Adipocyte (in vitro differentiated cells): ENCODE results near the gene IDUA.
"Not testable (repeated sequence)": the region's sequence is repeated elsewhere in the genome, so short reads cannot be mapped to it uniquely, and the experiment has no call there.

ENCODE experiments used
- DNase-seq: peaks from one replicate; pipeline ENCODE4 v3.0.0-alpha.2; 2015; ENCODE audit warnings: low read depth
- H3K27me3 ChIP-seq: replicated peaks from 2 replicates; pipeline ENCODE4 v1.7.0; 2013; ENCODE audit warnings: mild to moderate bottlenecking, low read length, moderate library complexity; ENCODE audit not compliant: control insufficient read depth, insufficient read depth
- H3K36me3 ChIP-seq: 2 replicates; pipeline ENCODE4 v1.7.0; 2013; ENCODE audit warnings: low read length, mild to moderate bottlenecking, moderate library complexity; ENCODE audit not compliant: control insufficient read depth, insufficient read depth, severe bottlenecking
- H3K4me1 ChIP-seq: 2 replicates; pipeline ENCODE4 v1.7.0; 2013; ENCODE audit warnings: mild to moderate bottlenecking, low read length, moderate library complexity; ENCODE audit not compliant: control insufficient read depth, insufficient read depth
- H3K4me3 ChIP-seq: 2 replicates; pipeline ENCODE4 v1.7.0; 2013; ENCODE audit warnings: mild to moderate bottlenecking, low read length, moderate library complexity
- H3K9ac ChIP-seq: 2 replicates; pipeline ENCODE4 v1.7.0; 2013; ENCODE audit warnings: mild to moderate bottlenecking, low read length, moderate library complexity
- H3K9me3 ChIP-seq: 2 replicates; pipeline ENCODE4 v1.7.0; 2013; ENCODE audit warnings: mild to moderate bottlenecking, low read length, moderate library complexity; ENCODE audit not compliant: control insufficient read depth

The IDUA gene

DNA sequence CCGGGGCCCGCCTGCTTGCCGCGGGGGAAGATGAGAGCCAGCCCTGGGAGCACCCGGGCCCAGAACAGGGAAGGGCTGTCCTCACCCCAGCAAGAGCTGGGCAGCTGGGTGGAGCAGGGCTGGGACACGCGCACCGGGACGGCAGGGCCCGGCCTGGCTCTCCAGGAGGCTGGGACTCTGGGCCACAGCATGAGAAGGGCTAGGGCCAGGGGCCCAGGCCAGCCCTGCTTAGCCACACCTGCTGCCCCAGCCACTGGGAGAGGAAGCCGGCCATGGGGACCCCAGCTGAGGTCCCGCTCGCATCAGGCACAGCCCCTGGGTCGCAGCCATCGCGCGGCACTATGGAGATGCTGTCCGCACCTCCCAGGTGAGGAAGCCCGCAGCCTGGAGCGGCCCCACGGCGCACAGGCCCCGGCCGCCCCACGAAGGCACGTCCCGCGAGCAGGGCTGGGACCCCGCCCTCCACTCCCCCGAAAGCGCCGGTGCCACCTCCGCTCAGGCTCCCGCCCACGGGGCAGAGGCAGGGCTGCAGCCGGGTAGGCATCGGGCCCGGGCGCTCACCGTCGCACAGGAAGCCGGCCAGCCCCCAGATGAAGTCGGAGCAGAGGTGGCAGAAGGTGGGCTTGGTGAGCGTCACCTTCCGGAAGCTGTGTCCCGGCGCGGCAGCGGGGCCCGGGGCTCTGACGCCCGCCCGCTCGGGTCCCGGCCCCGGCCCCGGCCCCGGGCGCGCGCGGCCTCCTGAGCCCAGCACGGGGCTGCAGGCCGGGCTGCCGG lies 14.0 kb upstream of the IDUA start:
- Histone ChIP-seq H3K9me3 (no peaks in the 10 kb centered on the region), H3K4me1 (peaks cover 15% of the 10 kb centered on the region), H3K36me3 (no peaks in the 10 kb centered on the region), H3K4me3 (peak overlapping the region; percentile 87), H3K9ac (peak overlapping the region; percentile 85), H3K27me3 (no peaks in the 10 kb centered on the region)
- DNase-seq = peak; percentile 64

DNA sequence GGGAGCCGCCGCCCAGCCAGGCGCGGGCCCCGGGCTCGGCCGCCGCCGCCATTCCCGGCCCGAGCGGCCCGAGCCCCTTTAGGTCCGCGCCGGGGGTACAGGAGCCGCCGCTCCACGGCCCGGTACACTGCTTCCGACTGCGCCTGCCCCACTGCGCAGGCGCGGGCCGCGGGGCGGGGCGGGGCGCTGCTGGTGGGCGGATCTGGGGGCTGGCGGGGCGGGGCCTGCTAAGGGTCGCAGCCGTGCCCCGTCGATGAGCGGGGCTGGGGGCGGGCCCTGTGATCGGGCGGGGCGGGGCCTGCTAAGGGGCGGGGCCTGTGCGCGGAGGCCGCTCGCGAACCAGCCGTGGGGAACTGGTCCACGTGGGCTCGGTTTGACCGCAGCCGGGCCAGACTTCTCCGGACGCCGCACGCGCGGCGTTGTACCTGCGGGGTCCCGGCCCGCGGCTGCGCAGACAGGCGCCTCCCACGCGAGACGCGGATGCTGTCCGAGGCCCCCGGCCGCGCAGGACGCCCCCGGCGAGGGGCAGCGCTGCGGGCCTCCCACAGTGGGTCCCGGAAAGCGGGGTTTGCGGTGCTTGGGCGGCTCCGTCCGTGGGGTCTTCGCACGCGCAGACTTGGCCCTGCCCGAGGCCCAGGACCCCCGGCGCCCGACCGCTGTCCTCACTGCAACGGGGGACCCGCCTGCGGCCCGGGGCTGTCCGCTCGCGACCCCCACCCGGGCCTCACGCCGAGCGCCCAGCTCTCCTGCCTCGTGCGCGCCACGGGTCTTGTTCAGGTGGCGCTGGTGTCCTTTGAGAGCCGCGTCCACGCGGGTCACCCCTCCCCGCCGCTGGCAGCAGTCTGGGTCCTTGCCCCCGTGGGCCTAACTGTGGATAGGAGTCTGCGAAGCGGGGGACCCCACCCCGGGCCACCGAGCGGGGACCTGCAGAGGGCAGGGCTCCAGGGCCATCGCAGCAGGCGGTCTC lies 13.1 kb upstream of the IDUA start, which contains the start of gene DGKQ:
DGKQ (minus strand) TSS at position 139 of the 967 bp plus-strand sequence; CDS start at position 52, 87 bp downstream.
- Histone ChIP-seq H3K36me3 (no peaks in the 10 kb centered on the region), H3K9ac (peak within 1 kb of the TSS; percentile 85), H3K27me3 (no peaks in the 10 kb centered on the region), H3K4me3 (peak within 1 kb of the TSS; percentile 87), H3K4me1 (peaks cover 20% of the 10 kb centered on the region), H3K9me3 (no peaks in the 10 kb centered on the region)
- peak; percentile 97 for DNase-seq

DNA sequence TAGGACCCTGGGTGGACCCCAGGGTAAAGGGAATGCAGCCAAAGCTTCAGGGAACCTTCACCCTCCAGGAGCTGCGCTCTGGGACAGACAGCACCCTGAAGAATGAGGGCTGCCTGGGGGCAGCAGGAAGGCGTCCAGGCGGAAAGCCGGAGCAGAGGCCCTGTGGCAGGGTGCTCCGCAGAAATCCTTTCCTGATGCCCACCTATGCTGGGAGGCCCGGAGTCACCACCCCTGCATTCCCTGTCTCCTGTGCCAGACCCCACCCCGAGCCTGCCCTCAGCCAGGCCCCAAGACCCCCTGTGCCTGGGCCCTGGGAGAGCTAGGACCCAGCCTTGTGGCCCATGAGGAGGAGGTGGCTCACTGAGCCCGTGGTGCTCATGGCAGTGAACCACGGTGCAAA lies 12.2 kb upstream of the IDUA start:
- H3K4me1 ChIP-seq = peaks cover 29% of the 10 kb centered on the region
- H3K9ac ChIP-seq = no peak overlapping the region
- DNase-seq = no peak
- H3K36me3 ChIP-seq = no peaks in the 10 kb centered on the region
- no peak overlapping the region for H3K4me3 ChIP-seq
- no peaks in the 10 kb centered on the region for H3K9me3 ChIP-seq
- no peaks in the 10 kb centered on the region for H3K27me3 ChIP-seq

DNA sequence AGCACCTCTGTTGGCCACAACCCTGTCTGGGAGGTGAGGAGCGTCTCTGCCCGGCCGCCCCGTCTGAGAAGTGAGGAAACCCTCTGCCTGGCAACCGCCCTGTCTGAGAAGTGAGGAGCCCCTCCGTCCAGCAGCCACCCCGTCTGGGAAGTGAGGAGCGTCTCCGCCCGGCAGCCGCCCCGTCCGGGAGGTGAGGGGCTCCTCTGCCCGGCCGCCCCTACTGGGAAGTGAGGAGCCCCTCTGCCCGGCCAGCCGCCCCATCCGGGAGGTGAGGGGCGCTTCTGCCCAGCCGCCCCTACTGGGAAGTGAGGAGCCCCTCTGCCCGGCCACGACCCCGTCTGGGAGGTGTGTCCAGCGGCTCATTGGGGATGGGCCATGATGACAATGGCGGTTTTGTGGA lies 10.8 kb upstream of the IDUA start:
- not testable (repeated sequence) for H3K36me3 ChIP-seq, DNase-seq

DNA sequence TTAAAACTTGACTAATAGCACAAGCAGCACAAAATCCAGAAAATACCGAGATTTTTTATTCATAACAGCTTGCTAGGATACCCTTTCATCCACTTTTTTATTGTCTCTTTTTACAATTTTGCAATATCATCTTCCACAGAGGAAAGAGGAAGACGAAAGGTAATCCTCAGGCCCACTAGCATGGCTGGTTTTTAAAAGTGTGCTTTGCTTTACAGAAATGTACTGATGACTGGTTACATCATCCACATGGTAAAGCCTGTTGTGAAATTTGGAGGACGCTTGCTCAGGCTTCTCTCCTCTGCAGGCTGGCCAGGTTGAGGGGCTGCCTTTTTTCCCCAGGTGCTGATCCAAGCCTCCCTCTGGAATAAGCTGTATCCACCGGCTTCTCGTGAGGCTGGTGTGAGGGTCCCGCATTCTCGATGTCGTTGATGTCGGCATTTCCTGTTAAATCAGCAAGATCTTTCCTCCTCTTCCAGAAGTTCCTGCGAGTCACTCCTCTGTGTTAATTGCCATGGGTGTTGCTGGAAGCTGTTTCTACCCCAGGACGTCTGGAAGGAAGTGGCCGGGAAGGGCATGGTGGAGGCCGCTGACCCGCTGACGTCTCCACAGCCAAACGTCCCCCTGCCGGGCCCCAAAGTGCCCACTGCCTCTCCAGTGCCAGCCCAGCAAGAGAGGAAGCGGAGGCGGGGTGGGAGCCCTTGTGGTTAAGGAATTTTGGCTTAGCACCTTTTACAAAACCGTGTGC lies 7.7 kb upstream of the IDUA start:
- H3K27me3 ChIP-seq = no peaks in the 10 kb centered on the region
- H3K9me3 ChIP-seq = no peaks in the 10 kb centered on the region
- H3K4me3 ChIP-seq = no peak overlapping the region
- DNase-seq = peak; percentile 80
- peaks cover 15% of the 10 kb centered on the region for H3K4me1 ChIP-seq
- no peaks in the 10 kb centered on the region for H3K36me3 ChIP-seq
- H3K9ac ChIP-seq = peak overlapping the region; percentile 54

More for the DNA sequence above, 10.8 kb upstream of the IDUA start:
- H3K27me3 ChIP-seq, H3K4me3 ChIP-seq, H3K9ac ChIP-seq, H3K9me3 ChIP-seq: not testable (repeated sequence)
- peaks cover 28% of the 10 kb centered on the region for H3K4me1 ChIP-seq

DNA sequence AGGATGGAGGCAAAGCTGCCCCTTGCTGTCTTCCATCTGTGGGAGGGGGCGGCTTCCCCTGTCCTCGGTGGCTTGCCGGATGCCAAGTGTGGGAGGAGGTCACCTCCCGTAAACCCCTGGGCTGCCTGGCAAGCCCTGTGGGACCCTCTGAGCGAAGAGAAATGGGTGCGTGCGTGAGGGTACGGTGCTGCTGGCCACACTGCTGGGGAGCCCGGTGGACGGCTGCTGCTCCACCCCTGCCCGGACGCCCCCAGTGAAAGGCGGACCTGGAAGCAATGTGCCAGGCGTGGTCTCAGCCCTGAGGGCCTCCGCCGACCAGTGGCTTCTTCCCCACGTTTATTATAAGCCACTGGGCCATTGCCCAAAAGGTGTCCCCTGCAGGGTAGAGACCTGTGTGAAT lies 4.6 kb upstream of the IDUA start:
- H3K36me3 ChIP-seq = no peaks in the 10 kb centered on the region
- H3K27me3 ChIP-seq = no peaks in the 10 kb centered on the region
- H3K4me3 ChIP-seq = no peak overlapping the region
- DNase-seq = no peak
- peaks cover 36% of the 10 kb centered on the region for H3K4me1 ChIP-seq
- no peaks in the 10 kb centered on the region for H3K9me3 ChIP-seq
- H3K9ac ChIP-seq = no peak overlapping the region

DNA sequence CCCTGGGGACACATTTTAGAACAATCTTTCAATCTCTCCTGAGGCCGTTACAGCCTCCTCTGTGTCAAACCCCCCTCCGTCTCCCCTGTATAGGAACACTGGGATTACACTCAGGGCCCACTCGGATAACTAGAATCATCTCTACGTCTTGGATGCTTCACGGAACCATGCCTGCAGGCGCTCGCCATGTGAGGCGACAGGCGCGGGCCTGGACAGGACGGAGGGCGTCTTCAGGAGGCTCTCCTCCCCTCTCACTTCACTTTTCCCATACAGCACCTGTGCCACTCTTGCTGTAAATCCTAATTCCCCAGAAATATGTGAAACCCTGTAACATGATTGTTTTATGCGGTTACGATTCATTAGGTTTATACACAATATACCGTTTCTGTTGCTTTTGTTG lies 4.0 kb upstream of the IDUA start:
- Histone ChIP-seq H3K27me3 (no peaks in the 10 kb centered on the region), H3K36me3 (no peaks in the 10 kb centered on the region), H3K9ac (no peak overlapping the region), H3K4me1 (peaks cover 40% of the 10 kb centered on the region), H3K4me3 (no peak overlapping the region), H3K9me3 (no peaks in the 10 kb centered on the region)
- no peak for DNase-seq

DNA sequence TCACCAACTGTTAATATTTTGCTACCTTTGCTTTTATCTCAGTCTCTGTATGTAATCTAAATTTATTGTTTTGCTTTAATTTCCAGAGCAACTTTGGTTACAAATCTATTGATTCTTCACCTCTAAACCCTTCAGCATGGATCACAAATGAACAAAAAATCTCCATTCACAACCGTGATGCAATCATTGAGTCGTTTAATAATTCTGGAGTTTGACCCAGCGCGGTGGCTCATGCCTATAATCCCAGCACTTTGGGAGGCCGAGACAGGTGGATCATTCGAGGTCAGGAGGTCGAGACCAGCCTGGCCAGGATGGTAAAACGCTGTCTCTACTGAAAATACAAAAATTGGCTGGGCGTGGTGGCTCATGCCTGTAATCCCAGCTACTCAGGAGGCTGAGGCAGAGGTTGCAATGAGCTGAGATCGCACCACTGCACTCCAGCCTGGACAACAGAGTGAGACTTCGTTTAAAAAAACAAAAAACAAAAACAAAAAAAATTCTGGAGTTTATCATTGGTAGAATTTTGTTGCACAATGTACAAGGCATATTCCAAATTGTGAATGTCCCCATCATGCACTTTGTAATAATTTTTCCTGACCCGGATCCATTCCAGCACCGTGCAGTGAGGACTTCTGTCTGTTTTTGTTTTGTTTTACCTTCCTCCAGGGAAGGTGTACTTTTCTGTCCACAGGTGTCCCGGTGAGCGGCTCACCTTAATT lies 2.3 kb upstream of the IDUA start:
- peaks cover under 1% of the 10 kb centered on the region for H3K36me3 ChIP-seq

DNA sequence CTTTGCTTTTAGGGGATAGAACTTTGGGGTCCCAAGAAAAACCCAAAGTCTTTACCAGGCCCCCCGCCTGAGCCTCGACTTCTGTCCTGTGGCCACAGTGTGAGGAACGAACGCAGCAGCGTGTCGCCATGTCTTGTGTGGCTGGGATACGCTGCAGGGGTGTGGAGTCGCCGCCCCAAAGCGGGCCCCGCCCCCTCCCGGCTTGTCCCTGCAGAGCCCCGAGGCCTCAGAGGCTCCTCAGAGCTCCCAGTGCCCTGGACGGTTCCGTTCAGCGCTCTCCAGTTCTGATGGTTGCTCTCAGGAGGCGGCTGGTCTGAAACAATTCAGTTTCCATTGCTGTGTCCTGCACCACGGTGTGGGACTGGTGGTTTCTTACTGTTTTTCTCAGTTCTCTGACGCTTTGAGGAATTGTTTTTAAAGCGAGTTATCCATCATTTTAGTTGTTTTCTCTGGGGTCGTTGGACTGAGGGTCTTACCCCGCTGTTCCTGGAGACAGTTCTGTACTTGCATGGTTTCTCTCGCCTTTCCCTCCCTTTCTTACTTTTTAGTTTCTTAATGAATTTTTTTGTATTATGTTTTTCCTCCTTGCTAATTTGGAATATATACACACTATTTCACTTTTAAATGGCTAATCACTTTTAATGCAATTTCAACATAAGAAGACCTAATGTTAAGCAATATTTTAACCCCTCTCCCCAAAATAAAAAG lies 1.6 kb upstream of the IDUA start:
- Histone ChIP-seq H3K9ac (peak overlapping the region; percentile 38), H3K4me3 (peak overlapping the region; percentile 69), H3K4me1 (peaks cover 29% of the 10 kb centered on the region), H3K9me3 (no peaks in the 10 kb centered on the region), H3K27me3 (no peaks in the 10 kb centered on the region), H3K36me3 (peaks cover 9% of the 10 kb centered on the region)
- no peak for DNase-seq

More for the DNA sequence above, 2.3 kb upstream of the IDUA start:
- Histone ChIP-seq H3K27me3 (no peaks in the 10 kb centered on the region), H3K4me1 (peaks cover 32% of the 10 kb centered on the region), H3K9ac (peak overlapping the region; percentile 35), H3K9me3 (no peaks in the 10 kb centered on the region), H3K4me3 (peak overlapping the region; percentile 69)
- no peak for DNase-seq

DNA sequence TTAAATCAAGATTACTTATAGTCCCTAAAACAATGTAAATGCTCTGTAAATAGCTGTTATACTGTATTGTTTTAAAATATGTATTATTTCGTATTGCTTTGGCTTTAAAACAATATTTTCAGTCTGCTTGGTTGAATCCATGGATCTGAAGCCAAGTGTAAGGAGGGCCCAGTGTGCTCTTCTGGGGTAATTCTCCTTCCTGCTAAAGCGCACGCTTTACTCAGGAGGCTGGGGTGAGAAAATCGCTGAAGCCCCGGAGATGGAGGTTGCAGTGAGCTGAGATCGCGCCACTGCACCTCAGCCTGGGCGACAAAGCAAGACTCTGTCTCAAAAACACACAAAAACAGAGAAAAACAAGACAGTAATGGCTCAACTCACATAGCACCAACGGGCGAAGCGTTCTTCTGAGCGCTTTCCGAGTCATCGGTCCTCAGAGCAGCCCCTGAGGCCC lies 391 bp upstream of the IDUA start:
- DNase-seq = no peak
- no peaks in the 10 kb centered on the region for H3K27me3 ChIP-seq
- H3K4me1 ChIP-seq = peaks cover 29% of the 10 kb centered on the region
- peak overlapping the region; percentile 90 for H3K9ac ChIP-seq
- peaks cover 17% of the 10 kb centered on the region for H3K36me3 ChIP-seq
- H3K9me3 ChIP-seq = no peaks in the 10 kb centered on the region
- H3K4me3 ChIP-seq = peak overlapping the region; percentile 81
